Mucosa of descending colon (tissue), 3 donors: ENCODE data around the gene DOK7. TPM values are rescaled to one million over a fixed set of nuclear protein-coding genes. Genes with fewer than 3 reads are reported as not detected.

ENCODE experiments used
- ATAC-seq: fragments of 200-7000 bp; cut with Tn5 transposase; one replicate; pipeline ENCODE4 v1.9.1; 2020; ENCODE audit warnings: mild to moderate bottlenecking, moderate library complexity
- DNase-seq, 3 donors: peaks; one replicate each; pipeline ENCODE4 v3.0.0-alpha.2; 2020
- H3K36me3 ChIP-seq: fragments of 200-600 bp; one replicate; pipeline ENCODE4 v1.8.0; 2021; ENCODE audit warnings: low read depth, mild to moderate bottlenecking
- H3K4me1 ChIP-seq: fragments of 200-600 bp; one replicate; pipeline ENCODE4 v1.8.0; 2021; ENCODE audit warnings: low read depth, mild to moderate bottlenecking
- H3K4me3 ChIP-seq: fragments of 200-600 bp; one replicate; pipeline ENCODE4 v1.8.0; 2021; ENCODE audit warnings: mild to moderate bottlenecking
- H3K9me3 ChIP-seq: fragments of 200-600 bp; one replicate; pipeline ENCODE4 v1.8.0; 2021; ENCODE audit warnings: mild to moderate bottlenecking
- intact Hi-C, 2 donors: fragments of 100-400 bp; cut with DNase I in 1 of 2; cut with micrococcal nuclease in 1 of 2; formaldehyde crosslinking; loops; one replicate each; pipeline versions ENCODE4 v1.11.0 to v1.11.1; 2022; cut with DNase I, micrococcal nuclease
- total RNA-seq, 3 donors: library from RNA; stranded (reverse); fragmentation: NEBNext Ultra II Directional in 2 of 3; extraction: Animal tissue kit (Norgen Biotek cat#: 25700) in 2 of 3; gene quantifications; one replicate each; pipeline versions ENCODE4 v1.2.1 to v1.2.4, GENCODE V29; 2021 to 2023
- TF ChIP-seq, protein P1 (sequence below): fragments of 200-600 bp; IDR thresholded peaks from one replicate; pipeline ENCODE4 v1.8.0; 2022; ENCODE audit warnings: antibody characterized with exemption, mild to moderate bottlenecking
- donor health status: DM: no; HTN: no; CAD: no; lungs with moderate emphysema.
- donor health status: DM: no; HTN: no; CAD: no.
- donor health status: DM: no; HTN: yes; CAD: no.

The DOK7 gene
- total RNA-seq, 3 donors from 2014 or later: 0.28 to 0.61 (median 0.39) TPM

GRCh38 chr4:3473996-3474765 lies 11.1 kb downstream of the DOK7 start:
- intact Hi-C loops: no loop called here

DNA sequence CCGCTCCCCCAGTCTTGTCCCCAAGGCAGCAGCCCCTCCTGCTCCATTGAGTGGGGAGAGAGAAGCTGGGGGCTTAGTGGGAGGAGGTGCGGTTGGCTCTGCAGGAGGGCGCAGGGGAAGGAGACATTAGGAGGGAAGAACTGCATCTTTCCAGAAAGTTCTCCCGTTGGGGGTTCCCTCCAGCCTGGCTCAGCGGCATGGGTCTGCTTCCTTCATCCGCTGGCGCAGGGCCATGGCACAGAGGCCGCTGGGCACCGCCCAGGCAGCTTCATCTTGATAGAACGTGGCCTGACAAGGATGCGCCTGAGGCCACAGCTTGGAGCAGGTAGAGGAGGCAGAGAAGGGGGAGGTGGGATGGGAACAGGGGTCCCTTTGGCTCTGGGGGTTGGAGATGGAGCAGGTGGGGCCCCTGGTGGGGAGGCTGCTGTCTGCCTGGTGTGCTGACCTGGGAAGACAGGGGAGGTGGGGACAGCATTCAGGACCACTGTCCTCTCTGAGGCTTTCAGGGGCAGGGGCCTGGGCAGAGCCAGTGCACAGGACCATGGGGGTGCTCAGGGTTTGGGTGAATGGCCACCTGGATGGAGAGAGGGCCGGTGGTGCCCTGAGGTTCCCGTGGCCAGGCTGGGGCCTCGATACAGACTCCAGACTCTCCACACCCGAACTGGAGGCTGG lies 12.1 kb downstream of the DOK7 start:
- H3K9me3 ChIP-seq: no peaks in the 10 kb centered on the region
- DNase-seq: peak in 2 of 3 donors; percentile 25 to 37
- intact Hi-C loops: no loop called here
- peaks cover 8% of the 10 kb centered on the region for H3K4me1 ChIP-seq
- no peak overlapping the region for H3K4me3 ChIP-seq
- H3K36me3 ChIP-seq: no peaks in the 10 kb centered on the region
- no peak for ATAC-seq
- TF ChIP-seq, protein P1, sequence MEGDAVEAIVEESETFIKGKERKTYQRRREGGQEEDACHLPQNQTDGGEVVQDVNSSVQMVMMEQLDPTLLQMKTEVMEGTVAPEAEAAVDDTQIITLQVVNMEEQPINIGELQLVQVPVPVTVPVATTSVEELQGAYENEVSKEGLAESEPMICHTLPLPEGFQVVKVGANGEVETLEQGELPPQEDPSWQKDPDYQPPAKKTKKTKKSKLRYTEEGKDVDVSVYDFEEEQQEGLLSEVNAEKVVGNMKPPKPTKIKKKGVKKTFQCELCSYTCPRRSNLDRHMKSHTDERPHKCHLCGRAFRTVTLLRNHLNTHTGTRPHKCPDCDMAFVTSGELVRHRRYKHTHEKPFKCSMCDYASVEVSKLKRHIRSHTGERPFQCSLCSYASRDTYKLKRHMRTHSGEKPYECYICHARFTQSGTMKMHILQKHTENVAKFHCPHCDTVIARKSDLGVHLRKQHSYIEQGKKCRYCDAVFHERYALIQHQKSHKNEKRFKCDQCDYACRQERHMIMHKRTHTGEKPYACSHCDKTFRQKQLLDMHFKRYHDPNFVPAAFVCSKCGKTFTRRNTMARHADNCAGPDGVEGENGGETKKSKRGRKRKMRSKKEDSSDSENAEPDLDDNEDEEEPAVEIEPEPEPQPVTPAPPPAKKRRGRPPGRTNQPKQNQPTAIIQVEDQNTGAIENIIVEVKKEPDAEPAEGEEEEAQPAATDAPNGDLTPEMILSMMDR: no peak

More at GRCh38 chr4:3473996-3474765, 11.1 kb downstream of the DOK7 start:
- DNase-seq (peak in 1 of 3 donors; percentile 26), ATAC-seq (no peak)
- no peaks in the 10 kb centered on the region for H3K9me3 ChIP-seq
- H3K4me1 ChIP-seq: peaks cover 8% of the 10 kb centered on the region
- H3K4me3 ChIP-seq: no peak overlapping the region
- H3K36me3 ChIP-seq: no peaks in the 10 kb centered on the region
- TF ChIP-seq, protein P1: no peak

- DNase-seq (peak in 1 of 3 donors; percentile 25), ATAC-seq (no peak)
- TF ChIP-seq, protein P1: no peak
- no peaks in the 10 kb centered on the region for H3K36me3 ChIP-seq
- no peak overlapping the region for H3K4me3 ChIP-seq
- intact Hi-C loops: no loop called here
- no peaks in the 10 kb centered on the region for H3K9me3 ChIP-seq
- H3K4me1 ChIP-seq: peaks cover 3% of the 10 kb centered on the region
Observed at GRCh38 chr4:3475713-3476260, 12.7 kb downstream of the DOK7 start.

GRCh38 chr4:3476341-3476747 lies 13.2 kb downstream of the DOK7 start:
- TF ChIP-seq, protein P1: no peak
- DNase-seq: peak in 2 of 3 donors; percentile 26 to 40
- Histone ChIP-seq H3K4me3 (no peak overlapping the region), H3K36me3 (no peaks in the 10 kb centered on the region), H3K4me1 (no peaks in the 10 kb centered on the region), H3K9me3 (no peaks in the 10 kb centered on the region)
- intact Hi-C loops: no loop called here
- no peak for ATAC-seq

DNA sequence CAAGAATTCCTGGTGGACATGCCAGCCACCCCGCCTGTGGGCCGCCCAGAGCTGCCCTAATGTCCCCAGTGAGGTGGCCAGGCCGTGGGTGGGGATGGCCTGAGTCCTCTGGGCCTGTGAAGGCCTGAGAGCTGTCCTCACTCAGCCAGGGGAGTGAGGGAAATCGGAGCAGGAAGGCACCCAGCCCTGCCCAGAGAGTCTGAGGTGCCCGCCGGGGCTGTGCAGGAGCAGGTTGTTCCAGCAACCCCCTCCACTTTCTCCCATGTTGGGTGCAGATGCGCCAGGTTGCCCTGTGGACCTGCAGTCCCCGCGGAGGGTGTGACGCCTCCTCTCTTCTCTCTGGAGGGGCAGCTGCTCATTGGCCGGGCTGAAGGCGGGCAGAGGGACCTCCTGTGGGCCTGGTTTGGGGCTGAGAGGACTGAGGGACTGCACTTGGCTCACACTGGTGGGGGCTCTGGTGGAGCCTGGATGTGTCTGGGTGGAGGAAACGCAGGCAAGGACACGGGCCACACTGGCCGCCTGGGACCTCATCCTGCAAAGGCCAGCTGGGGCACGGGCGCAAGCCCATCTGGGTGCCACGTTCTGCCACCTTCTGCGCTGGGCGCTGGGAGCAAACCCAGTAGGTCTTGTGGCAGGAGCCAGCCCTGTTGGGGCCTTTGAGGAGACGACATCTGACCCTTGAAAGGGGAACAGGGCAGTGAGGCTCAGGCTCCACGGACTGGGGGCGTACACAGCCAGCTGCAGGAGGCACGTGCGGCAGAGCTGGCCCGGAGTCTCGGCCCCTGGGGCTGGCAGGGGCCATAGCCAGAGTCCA lies 14.0 kb downstream of the DOK7 start:
- TF ChIP-seq, protein P1: no peak
- Histone ChIP-seq H3K9me3 (no peaks in the 10 kb centered on the region), H3K4me1 (peaks cover 2% of the 10 kb centered on the region), H3K4me3 (no peak overlapping the region), H3K36me3 (no peaks in the 10 kb centered on the region)
- DNase-seq (peak in 1 of 3 donors; percentile 47), ATAC-seq (no peak)
- intact Hi-C loops: no loop called here
